HEK293 (cell line): ENCODE results near the gene TET2.

ENCODE experiments used
- CTCF ChIP-seq: fragments of 450-650 bp; formaldehyde crosslinking; IDR thresholded peaks from 2 replicates; pipeline ENCODE4 v1.5.1; 2016; ENCODE audit warnings: missing biosample characterization, missing genetic modification characterization
- KLF16 ChIP-seq: fragments of 450-650 bp; formaldehyde crosslinking; IDR thresholded peaks from 2 replicates; pipeline ENCODE4 v1.5.1; 2017; ENCODE audit warnings: missing biosample characterization, missing genetic modification characterization
- REST ChIP-seq: fragments of 450-650 bp; formaldehyde crosslinking; IDR thresholded peaks from 2 replicates; pipeline ENCODE4 v1.5.1; 2016; ENCODE audit warnings: missing biosample characterization, missing genetic modification characterization
- ZFP41 ChIP-seq: fragments of 450-650 bp; formaldehyde crosslinking; IDR thresholded peaks from 2 replicates; pipeline ENCODE4 v1.5.1; 2016; ENCODE audit warnings: missing biosample characterization, missing genetic modification characterization, borderline replicate concordance
- ZNF626 ChIP-seq: fragments of 450-650 bp; sonication (Bioruptor Pico); formaldehyde crosslinking; IDR thresholded peaks from 2 replicates; pipeline ENCODE4 v1.5.1; 2018; ENCODE audit warnings: missing biosample characterization, missing genetic modification characterization, inconsistent platforms

GRCh38 chr4:105191621-105192210, 45.0 kb downstream of the TET2 start:
- no peak for TF ChIP-seq CTCF (tag by site-specific recombination)
- TF ChIP-seq REST (tag by site-specific recombination), result no peak
- no peak for TF ChIP-seq ZNF626
- no peak for TF ChIP-seq KLF16 (tag by site-specific recombination)
- no peak for TF ChIP-seq ZFP41 (tag by site-specific recombination)
